ENCODE data around the gene RNF220. TPM values are rescaled to one million over a fixed set of nuclear protein-coding genes. Genes with fewer than 3 reads are reported as not detected.
A peak's percentile ranks its signal among the peaks of the same experiment; 100 is the strongest.

RNF220 gene
- total and polyA plus RNA-seq, 2 of the 13 experiments (the other 11 are each of a cell fraction or from before 2014, with no cell fraction given) = 48.2 to 72.1 TPM

- peak; percentile 83 for TF ChIP-seq ZNF574 (CRISPR knock-in tag; IDR thresholded peaks at IDR 0.05)
- TF ChIP-seq ZNF550 (CRISPR knock-in tag; IDR thresholded peaks at IDR 0.05; ENCODE audit: borderline replicate concordance) = no peak
- TF ChIP-seq FOXM1 (CRISPR knock-in tag; IDR thresholded peaks at IDR 0.05) = no peak
- no peak for TF ChIP-seq MED1 (CRISPR knock-in tag; IDR thresholded peaks at IDR 0.05)
- peak; percentile 94 for TF ChIP-seq RAD51 (IDR thresholded peaks at IDR 0.05; ENCODE audit: borderline replicate concordance)
- TF ChIP-seq ZNF547 (CRISPR knock-in tag; IDR thresholded peaks at IDR 0.05) = peak; percentile 72; the same call in 1 of the 2 replicates
- peak; percentile 78 for TF ChIP-seq THAP11 (CRISPR knock-in tag; IDR thresholded peaks at IDR 0.05)
- TF ChIP-seq ZNF276 (CRISPR knock-in tag; IDR thresholded peaks at IDR 0.05; ENCODE audit: low read depth) = no peak
- TF ChIP-seq ZBTB46 (CRISPR knock-in tag; IDR thresholded peaks at IDR 0.05; ENCODE audit: borderline replicate concordance) = no peak
- TF ChIP-seq CREB3 (CRISPR knock-in tag; IDR thresholded peaks at IDR 0.05) = no peak
- no peak for TF ChIP-seq ZFP1 (CRISPR knock-in tag; IDR thresholded peaks at IDR 0.05)
- TF ChIP-seq HNRNPK (IDR thresholded peaks at IDR 0.05; ENCODE audit: low read depth, low read length, poor library complexity, severe bottlenecking) = peak; percentile 55
- TF ChIP-seq HOXD1 (CRISPR knock-in tag; IDR thresholded peaks at IDR 0.05) = no peak
- TF ChIP-seq SP4 (CRISPR knock-in tag; IDR thresholded peaks at IDR 0.05) = peak; percentile 59; the same call in 1 of the 2 replicates
- TF ChIP-seq HNF4G (IDR thresholded peaks at IDR 0.05; ENCODE audit: borderline replicate concordance, low read depth, low read length) = peak; percentile 61; the same call in 1 of the 2 replicates
- no peak; the same call in 1 of the 2 replicates for TF ChIP-seq HNF4G (CRISPR knock-in tag; IDR thresholded peaks at IDR 0.05; ENCODE audit: borderline replicate concordance, low read depth)
- no peak for TF ChIP-seq ZNF784 (CRISPR knock-in tag; IDR thresholded peaks at IDR 0.05; ENCODE audit: borderline replicate concordance)
- TF ChIP-seq THYN1 (CRISPR knock-in tag; IDR thresholded peaks at IDR 0.05; ENCODE audit: borderline replicate concordance, low read depth) = no peak
- TF ChIP-seq KDM3A (CRISPR knock-in tag; IDR thresholded peaks at IDR 0.05; ENCODE audit: low read depth) = peak; percentile 57; the same call in 1 of the 2 replicates
- TF ChIP-seq EP300 (IDR thresholded peaks at IDR 0.05; ENCODE audit: low read depth in 2 of 2, low read length in 2 of 2) = peak in 1 of 2 experiments; percentile 33; a peak in 1 of 4 replicates
- TF ChIP-seq EP300 (CRISPR knock-in tag; IDR thresholded peaks at IDR 0.05; ENCODE audit: borderline replicate concordance) = no peak
These were observed 226.8 kb downstream of the RNF220 start (continued) for GRCh38 chr1:44631647-44632539.
